GM18907 (cell line): ENCODE results near the gene COL17A1.

Experiments used
- ATAC-seq: cut with Tn5 transposase; IDR thresholded peaks from one replicate; pipeline ENCODE4 v1.9.1; 2021; ENCODE audit warnings: mild to moderate bottlenecking, moderate library complexity; ENCODE audit not compliant: unreplicated experiment

COL17A1 gene

GRCh38 chr10:104053201-104053600, 32.5 kb downstream of the COL17A1 start:
- ATAC-seq: no peak

DNA sequence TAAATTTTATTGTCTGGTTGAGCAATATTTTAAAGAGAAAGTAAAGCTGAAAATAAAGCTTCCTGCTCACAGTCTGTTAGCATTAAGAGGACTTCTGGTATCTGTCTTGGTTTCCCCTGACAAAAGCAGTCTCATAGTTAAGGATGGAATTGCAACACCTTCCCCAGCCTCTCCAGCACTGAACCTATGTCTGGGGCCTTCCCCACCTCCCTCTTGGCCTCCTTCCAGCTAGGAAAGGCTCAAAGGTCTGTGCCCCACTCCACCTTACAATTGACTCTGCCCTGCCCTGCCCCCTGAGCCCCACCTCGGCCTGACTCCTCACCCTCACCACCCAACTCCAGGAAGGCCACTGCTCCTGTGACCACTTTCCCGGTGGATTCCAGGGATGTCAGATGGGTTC, 33.2 kb downstream of the COL17A1 start:
- ATAC-seq: no peak

DNA sequence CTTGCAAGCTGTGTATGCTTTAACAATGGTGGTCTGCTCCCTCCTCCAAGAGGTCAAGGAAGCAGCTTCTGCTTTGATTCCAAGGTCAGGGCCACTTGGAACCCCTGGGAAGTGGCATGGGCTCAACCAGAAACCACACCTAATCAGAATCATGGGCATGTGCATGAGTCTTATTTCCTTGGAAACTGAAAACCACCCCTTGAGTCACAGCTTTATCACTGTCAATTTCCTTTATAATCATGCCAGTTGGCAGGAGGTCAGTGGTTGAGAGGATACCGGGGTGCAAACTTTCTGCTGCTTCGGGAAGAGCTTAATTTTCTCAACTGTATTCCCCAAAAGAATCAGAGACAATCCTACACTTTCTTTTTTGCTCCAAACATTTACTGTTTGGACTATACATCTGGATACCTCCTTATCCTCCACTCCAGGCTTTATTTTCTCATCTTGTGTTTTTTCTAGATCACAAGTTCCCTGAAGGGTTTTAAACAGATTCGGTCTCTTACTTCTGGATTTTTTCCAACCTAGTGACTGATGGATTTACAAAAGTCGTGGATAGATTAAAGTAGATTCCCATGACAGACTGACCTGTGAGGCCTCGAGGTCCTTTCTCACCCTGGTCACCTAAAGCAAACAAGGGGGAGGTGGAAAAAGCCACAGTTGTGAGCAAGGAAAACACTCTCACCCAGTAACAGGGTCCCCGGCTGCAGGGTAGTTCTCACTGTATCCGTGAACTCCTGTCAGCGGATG, 36.0 kb downstream of the COL17A1 start:
- no peak for ATAC-seq

DNA sequence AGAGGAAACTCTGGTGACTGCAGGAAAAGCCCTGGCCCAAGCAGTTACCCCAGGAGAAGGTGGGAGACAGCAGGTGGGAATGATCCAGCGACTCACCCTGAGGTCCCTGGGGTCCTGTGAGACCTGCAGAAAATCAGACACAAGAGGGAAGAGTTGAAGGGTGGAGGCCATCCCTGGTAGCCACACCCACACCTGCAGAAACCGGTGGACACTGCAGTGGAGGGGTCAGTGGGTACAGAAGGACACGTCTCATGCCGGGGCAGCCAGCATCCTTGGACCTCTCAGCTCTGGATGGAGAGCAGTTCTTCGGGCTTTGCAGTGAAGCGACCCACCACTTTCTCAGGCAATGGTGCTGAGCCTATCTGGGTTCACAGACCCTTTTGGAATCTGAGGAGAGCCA, 39.0 kb downstream of the COL17A1 start:
- no peak for ATAC-seq

GRCh38 chr10:104045151-104046089, 40.3 kb downstream of the COL17A1 start:
- no peak for ATAC-seq

GRCh38 chr10:104043854-104044253, 41.8 kb downstream of the COL17A1 start:
- ATAC-seq: no peak

- no peak for ATAC-seq
These were observed 42.4 kb downstream of the COL17A1 start for GRCh38 chr10:104043185-104043830.

DNA sequence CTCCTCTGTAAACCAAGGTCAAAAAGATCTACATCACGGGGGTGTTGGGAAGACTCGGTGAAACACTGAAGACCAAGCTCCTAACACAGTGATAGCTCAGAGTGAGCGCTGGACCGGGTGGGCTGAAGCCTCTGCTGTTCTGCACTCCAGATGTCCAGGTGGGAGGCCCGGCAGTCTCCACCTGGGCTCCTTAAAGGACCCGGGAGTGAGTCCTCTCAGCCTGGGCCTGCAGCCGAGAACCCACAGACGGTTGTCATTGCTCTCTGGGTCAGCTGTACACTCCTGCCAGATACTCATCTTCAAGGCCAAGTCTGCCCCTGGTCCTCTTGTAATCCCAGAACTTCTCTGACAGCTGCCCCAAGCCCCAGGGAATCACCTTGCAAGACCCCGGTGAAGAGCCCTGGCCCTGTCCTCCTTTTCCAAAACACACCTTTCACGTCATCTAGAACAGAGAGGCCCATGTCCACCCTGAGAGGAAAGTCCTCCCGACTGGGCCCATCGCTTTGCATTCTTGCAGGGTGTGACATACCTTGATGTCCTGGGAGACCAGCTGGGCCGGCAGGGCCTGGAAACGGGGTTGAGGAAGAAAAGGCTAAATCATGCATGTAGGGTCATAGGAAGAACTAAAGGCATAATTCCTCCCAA, 43.7 kb downstream of the COL17A1 start:
- no peak for ATAC-seq

DNA sequence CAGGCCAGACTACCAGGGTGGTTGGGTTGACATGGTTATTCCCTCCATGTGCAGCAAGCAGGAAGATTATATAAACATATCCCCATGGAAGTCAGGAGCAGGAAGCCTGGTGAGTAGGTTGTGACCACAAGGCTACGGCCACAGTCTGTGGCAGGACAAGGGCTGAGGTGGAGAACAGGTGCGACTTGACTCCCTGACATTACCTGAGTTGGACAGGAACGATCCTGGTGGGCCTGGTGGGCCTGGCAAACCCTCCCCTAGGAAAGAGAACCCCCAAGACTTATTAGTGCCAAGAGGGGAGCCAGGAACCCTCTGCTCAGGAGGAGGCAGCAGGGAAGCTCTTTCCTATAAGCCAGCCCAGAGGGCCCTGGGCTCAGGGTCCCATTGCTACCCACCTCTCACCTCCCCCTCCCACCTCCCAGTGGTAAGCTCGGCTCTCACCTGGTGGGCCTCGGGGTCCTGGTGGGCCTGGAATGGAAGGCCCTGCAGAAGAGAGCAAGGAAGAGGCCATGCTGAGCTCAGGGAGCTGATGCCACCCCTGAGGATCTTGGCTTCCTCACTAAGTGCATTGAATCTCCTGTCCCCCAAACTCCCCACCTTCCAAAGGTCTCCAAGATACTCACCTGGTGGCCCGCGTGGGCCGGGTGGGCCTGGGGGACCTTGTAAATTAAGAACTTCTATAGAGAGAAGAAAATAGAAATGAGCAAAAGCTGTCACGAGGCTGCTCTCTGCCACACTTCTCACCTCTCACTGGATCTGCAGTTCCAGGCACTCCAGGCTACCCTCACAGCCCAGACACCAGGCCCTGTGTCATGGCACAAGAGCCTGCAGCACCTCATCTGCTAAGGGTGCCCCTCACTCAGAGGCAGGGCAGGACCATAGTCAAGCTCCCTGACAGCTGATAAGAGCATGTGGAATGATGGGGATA, 44.6 kb downstream of the COL17A1 start:
- no peak for ATAC-seq

GRCh38 chr10:104040382-104040781, 45.3 kb downstream of the COL17A1 start:
- ATAC-seq: no peak

GRCh38 chr10:104038958-104039752, 46.5 kb downstream of the COL17A1 start:
- ATAC-seq: no peak

- no peak for ATAC-seq
These were observed 47.1 kb downstream of the COL17A1 start for GRCh38 chr10:104038537-104038936.

- ATAC-seq: no peak
These were observed 48.3 kb downstream of the COL17A1 start for GRCh38 chr10:104037261-104037951.

DNA sequence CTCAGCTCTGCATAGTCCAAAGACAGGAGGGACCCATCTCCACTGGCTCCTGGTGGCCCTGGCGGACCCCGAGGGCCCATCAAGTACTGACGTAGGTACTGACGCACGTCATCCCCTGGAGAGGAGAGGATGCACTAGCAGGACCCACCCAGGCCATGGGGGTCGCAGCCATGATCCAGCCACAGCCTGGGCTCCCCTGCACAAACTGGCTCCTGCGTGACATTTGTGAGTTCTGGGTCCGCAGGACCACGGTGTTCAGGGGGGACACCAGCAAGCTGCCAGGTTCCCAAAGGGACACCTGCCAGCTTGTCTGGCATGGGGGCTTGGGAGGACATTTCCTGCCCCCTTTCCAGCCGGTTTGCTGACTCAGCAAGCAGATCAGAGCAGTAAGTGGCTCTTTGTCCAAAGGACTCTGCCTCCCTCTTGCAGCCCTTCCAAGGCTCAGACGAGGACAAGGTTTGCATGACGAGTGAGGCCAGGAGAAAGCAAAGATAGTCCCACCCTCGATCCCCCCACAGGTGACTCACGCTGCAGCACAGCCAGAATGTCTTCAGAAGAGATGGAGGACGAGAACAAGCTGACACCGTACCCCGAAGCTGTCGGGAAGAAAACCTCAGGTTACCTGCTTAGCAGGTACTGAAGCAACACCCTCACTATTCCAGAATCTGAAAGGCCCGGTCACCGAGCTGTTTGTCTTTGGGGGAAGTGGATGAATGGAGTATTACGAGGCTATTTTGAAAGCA, 49.0 kb downstream of the COL17A1 start:
- no peak for ATAC-seq

- no peak for ATAC-seq
These were observed 49.7 kb downstream of the COL17A1 start for GRCh38 chr10:104036069-104036384.

GRCh38 chr10:104035194-104036068, 50.2 kb downstream of the COL17A1 start:
- no peak for ATAC-seq
